ENCODE measurements around the gene GREB1.

Gene GREB1

GRCh38 chr2:11540996-11541692 is 7.3 kb downstream of the GREB1 start:
- DNase-seq, result no peak

GRCh38 chr2:11541693-11542274 is 7.9 kb downstream of the GREB1 start:
- no peak for DNase-seq

- no peak for DNase-seq
Measured at GRCh38 chr2:11542275-11542819, 8.5 kb downstream of the GREB1 start.

- DNase-seq, result no peak
Measured at GRCh38 chr2:11543337-11544216, 9.7 kb downstream of the GREB1 start.

DNA sequence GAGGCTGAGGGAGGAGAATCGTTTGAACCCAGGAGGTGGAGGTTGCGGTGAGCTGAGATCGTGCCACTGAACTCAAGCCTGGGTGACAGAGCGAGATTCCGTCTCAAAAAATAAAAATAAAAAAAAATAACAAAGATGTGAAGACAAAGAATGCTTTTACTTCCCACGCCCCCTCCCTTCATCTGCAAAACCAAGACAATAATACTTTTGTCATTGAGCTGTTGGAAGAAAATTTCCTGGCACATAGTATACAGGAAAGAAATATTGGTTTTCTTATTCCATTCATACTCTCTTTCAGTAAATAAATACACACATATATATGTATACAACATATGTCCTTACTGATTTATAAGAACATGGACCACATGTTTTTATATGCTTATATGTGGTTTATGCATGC is 12.2 kb downstream of the GREB1 start:
- no peak for DNase-seq

- DNase-seq, result no peak
Measured at GRCh38 chr2:11547912-11548497, 14.2 kb downstream of the GREB1 start.

GRCh38 chr2:11550302-11550701 is 16.5 kb downstream of the GREB1 start:
- no peak for DNase-seq

- no peak for DNase-seq
Measured at GRCh38 chr2:11550901-11551568, 17.2 kb downstream of the GREB1 start.

- no peak for DNase-seq
Measured at GRCh38 chr2:11551569-11552259, 17.9 kb downstream of the GREB1 start.

- no peak for DNase-seq
Measured at GRCh38 chr2:11552260-11552638, 18.4 kb downstream of the GREB1 start.

DNA sequence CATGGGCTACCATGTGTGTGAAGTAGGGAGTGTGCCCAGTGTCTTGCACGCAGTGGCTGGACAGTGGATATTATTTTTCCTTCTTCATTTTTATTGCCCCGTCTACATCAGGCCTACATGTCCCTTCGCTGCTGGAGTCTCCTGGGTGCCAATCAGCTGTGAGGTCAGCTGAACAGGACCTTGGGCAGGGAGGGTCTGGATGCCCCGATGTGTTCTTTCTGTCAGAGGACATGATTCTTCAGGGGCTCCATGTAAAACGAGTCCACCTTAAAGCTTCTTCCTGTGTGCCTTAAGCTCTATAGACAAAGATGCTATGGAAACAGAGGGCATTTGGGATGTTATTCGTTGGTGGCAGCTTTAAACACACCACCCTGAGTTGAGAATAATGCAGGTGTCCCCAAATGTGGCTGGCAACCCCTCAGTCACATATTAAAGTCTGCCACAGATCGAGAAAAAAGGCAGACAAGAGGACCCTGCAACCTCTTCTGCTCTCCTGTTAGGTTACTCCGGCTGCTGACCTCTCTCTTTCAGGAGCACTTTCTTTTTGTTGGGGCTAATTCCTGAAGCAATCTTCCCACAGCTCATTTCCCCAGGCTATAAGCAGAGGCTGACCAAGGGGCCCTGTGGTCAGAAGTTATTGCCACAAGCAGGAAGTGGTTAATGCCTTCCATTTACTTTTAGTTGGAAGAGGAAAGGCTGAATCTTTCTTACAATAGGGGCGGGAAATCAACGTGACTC is 20.0 kb downstream of the GREB1 start:
- DNase-seq, result no peak

DNA sequence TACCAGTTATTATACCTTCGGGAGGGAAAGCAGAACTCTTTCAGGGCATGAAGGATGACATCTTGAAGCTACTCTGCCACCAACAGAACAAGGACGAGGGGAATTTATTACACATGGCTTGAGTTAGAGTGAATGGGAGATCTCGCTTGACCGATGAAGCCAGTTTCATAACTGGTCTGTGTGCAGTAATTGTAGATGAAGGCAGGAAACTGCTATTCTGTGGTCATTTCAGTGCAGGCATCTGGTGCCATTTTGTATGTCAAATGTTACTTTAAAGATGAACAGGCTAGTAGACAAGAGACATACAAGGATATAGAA is 20.5 kb downstream of the GREB1 start:
- no peak for DNase-seq

DNA sequence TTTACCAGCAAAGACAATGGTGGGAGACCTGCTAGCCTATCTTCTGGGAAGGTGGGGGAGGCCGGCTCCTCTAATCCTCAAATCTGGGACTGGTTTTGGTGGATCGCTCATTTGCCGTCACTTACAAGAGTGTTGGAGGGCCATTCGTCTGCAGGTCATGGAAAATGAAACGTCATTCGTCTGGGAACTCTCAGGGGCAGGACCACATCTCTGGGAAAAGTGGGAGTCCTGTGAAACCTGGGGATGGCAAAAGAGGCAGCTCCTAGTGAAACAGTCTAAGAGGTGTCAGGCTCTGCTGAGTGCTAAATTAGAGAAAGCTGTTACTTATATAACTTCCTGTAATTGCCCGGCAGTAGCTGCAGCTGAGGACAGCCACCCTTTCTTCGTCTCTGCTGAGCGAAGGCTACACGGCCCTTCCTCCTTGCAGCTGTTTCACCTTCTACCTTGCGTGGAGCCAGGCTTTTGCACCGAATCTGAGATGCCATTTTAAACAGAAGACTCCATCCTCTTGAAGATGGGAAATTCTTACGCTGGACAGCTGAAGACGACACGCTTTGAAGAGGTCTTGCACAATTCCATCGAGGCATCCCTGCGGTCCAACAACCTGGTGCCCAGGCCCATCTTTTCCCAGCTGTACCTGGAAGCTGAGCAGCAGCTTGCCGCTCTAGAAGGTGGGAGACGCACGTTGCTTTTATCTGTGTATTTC is 22.4 kb downstream of the GREB1 start:
- DNase-seq, result no peak

DNA sequence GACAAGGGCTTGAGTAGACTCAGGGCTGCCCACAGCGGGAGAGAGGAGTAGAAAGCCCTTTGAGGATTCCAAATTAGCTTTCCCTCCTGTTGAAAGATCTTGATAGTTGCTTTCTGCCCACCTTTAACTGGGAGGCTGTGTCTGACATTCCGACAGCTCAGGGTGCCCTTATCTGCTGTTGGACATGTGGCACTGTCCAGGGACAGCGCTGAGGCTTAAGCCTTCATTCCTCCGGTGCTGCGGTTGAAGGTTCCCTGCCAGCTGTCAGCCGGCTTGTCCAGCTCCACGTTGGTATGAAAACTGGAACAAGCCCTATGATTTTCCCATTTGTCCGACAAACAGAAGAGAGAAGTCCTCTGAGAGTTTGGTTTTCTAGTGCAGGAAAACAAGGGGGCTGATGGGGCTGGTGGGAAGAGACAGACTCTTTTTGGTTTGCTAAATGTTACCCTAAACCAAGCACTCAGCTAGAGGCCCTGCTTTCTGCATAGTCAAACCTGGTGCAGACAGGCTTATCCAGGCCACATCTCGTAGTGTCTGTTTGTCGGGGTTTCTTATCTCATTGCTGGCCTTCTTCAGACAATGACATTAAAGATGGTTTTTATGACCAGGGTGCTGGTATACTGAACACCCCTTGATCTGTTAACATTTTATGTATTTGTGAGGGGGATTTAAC is 24.5 kb downstream of the GREB1 start:
- no peak for DNase-seq

DNA sequence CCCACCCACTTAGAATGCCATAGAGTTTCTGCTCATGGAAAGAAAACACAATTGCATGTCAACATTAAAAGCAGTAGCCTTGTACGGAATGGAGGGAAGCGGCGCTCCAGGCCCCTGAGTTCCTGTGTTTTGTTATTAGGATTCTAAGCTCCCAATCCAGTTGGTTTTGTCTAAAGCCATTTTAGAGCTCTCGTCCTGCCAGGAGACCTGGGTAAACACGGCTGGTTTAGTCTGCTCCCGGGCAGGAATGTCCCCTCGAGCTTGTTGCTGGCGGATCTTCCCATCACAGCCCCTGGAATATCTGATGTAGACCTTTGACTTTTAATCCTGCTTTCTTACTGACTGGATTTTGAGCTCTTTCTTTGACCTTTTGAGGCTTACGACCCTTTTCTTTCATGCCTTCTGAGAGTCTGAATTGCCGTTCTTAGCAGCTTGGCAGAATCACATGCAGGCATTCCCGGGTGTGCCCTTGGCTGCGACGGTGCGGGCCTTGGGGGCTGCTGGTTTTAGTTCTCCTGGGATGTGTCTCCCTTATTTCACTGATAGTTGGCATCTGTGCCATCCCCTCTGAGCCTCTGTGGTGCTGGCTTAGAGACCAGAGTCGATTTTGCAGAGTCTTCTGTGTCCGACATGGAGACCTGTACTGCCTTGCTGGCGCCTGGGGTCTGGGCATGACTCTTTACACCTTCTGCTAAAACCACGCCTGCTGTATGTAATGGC is 25.4 kb downstream of the GREB1 start:
- no peak for DNase-seq

- no peak for DNase-seq
Measured at GRCh38 chr2:11559786-11560155, 25.9 kb downstream of the GREB1 start.

DNA sequence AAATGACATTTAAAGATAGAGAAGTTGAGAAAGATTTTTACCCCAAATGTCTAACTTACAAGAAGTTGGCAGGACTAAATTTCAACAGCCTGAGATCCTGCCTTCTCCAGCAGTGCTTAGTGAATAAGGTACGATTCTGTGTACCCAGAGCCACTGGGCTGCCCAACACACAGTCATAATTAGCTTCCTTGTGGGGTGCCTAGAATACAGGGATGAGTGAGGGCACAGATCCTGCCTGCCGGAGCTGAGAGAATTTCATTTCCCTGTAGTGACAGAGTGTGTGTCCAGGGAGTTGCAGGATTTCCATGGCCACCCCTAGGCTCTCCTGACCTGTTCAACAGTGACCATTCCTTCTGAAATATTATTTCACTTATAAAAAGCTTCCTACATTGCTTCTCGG is 27.0 kb downstream of the GREB1 start:
- no peak for DNase-seq

DNA sequence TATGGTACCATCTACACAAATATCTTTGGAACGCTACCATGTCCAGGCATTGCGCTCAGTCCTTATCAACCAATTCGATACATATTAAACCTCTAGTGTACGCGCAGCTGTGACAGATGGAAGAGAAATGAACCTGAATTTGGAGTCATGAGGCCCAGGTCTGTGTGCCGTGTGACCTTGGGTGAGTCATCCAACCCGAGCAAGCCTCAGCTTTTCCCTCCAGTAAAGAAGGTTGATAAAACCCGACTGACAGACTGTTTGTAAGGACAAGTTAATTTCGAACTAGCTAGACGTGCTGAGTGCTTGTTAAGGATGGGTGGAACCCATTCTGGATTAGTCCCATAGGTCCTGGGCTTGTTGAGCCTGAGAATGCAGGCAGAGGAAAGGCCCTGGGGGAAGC is 28.2 kb downstream of the GREB1 start:
- no peak for DNase-seq

DNA sequence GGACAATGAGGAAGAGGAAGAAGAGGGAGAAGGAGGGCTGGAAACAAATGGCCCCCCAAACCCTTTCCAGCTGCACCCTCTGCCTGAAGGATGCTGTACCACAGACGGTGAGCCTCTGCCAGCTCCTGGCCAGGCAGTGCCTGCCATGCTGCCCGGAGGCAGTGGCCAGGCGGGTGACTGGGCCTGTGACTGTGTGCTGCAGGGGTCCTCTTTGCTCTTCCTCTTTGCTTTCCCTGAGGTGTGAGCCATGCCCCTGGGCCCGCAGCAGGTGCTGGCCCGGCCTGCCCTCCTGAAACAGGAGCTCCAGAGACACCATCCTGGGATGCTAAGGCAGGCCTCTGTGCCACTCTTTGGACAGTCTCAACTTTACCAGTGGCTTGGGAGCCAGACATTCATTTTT is 28.6 kb downstream of the GREB1 start:
- no peak for DNase-seq
